Activated CD4-positive, CD25-positive, alpha-beta regulatory T cell treated with anti-CD3 and anti-CD28 coated beads, Interleukin-2, amount 50 U/mL, for 72 hours (primary cell): ENCODE data around the gene RAET1E.
"Not testable (repeated sequence)": the region's sequence is repeated elsewhere in the genome, so short reads cannot be mapped to it uniquely, and the experiment has no call there.

Experiments
- DNase-seq: peaks from one replicate; pipeline ENCODE4 v3.0.0; 2021

The RAET1E gene

DNA sequence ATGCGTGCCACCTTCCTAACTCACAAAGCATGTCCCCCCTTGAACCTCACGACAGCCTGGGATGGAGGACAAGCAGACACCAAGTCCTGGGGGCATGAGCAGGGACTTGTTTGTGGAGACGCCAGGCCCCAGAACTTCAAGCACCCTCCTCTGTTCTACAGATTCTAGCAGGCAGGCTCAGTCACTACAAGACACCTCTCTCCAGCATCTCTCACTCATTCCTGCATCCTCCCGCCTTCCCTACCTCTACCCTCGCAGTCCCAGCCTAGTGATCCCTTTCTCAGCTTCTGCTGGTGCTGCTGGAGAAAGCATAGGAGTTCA, 37.4 kb downstream of the RAET1E start:
- DNase-seq = no peak

DNA sequence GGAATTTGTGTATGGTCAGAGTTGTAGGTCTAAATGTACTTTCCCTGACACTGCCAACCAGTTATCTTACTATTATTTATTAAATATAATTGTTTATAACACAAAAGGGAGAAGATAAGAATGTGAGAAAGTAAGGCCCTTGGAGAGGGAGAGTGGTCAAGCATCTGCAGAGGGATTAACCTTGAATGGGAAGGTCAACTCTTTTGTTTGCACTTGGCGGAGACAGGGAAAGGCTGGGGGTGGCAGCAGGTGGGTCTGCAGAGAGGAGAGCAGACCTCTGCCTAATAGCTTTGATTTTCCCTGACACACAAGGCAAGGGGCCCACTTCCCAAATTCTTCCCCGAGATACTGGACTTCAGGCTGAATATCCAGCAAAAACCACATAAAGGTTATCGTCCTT, 38.0 kb downstream of the RAET1E start:
- DNase-seq = no peak

- DNase-seq = no peak
These were observed 38.5 kb downstream of the RAET1E start for GRCh38 chr6:149859368-149859767.

DNA sequence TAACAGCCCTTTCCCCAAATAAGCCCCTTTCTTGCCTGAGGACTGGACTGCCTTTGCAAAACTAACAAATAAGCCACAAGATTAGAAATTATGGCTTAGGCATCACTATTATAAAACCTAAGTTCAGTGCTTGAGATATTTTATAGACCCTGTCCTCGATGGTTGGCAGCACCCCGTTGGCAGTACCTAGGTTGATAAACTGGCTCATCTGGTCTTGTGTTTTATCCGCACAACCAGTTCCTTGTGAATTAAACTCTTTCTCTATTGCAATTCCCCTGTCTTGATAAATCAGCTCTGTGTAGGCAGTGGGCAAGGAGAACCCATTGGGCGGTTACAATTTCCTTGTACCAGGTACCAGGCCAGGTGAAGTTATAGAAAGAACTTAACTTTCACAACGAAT, 40.4 kb downstream of the RAET1E start:
- DNase-seq = no peak

DNA sequence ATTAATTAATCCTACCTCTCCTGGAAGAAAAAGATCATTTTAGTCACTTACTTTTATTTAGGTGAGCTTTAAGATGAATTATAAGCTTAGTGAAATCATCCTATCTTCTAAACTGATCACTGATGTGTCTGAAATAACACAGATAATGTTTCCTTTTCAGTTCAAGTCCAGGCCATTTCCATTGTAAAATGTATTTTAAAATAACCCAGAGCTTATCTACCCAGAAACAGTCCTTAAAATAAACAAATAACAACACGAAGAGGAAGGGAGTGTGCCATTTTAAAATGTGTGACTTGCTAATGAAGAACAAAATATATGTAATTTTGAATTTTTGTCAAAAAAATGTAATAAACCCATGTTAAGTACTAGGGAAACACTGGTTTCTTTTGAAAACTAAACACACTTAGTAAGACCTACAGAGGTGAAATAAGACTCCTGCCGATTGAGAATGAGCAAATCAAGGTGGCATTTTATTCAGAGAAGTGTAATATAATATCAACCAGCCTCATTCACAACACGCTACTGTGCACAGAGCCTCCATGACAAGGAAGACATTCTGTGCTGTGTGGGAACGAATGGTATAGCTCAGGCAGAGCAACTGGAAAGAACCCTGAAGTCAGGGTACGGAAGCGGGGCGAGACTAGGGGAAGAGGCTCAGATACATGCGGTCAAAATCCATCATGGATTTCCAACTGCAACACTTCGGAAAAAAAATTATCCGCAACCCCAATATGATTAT, 41.5 kb downstream of the RAET1E start:
- DNase-seq = no peak

GRCh38 chr6:149855741-149856140, 42.2 kb downstream of the RAET1E start:
- no peak for DNase-seq

DNA sequence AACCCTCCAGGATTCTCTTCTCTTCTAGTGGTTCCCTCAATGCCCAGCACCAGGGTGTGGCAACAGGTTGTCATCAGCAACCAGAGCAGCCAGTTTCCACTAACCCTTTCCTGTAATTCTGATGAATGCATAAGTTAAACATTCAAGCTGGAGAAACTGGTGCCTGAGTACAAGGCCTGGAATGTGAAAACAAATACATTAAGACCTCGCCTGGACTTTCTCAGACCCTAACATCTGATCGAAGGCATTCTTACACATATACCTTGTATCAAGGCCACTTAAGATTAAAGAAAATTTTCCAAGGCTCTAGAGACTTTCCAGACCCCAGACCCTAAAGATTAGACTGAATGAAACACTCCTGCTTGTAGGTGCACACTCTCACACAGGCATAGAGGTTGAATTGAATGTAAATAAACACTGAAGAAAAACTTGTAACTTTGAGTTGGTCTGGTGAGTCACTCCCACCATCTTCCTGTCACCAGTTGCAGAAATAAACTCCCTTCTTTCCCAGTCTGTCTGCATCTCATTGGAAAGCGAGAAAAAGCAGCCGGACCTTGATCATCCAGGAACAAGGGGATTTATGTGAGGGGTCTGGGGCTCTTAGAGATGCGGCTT, 42.8 kb downstream of the RAET1E start:
- DNase-seq = no peak

DNA sequence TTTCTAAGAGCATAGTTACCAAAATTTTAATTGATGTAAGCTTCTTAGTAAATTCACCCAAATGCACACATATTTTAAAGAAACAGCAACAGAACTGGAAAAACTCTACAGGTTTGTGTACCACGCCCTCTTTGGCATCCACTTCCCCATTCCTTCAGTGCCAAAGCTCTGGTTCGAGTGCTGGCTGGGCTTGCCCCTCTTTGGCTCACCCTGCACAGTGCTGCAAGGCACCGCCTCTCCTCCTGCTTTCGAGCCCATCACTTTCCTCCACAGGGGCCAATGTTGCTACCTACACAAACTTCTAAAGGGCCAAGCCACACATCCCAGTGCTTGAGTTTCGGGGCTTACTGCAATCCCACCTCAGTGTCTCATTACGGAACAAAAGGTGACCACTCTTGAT, 43.4 kb downstream of the RAET1E start:
- no peak for DNase-seq

GRCh38 chr6:149854017-149854416, 43.9 kb downstream of the RAET1E start:
- DNase-seq = not testable (repeated sequence)

GRCh38 chr6:149852881-149853280, 45.0 kb downstream of the RAET1E start:
- DNase-seq = no peak

- no peak for DNase-seq
These were observed 45.7 kb downstream of the RAET1E start for GRCh38 chr6:149852180-149852579.

GRCh38 chr6:149851461-149852110, 46.3 kb downstream of the RAET1E start:
- no peak for DNase-seq

DNA sequence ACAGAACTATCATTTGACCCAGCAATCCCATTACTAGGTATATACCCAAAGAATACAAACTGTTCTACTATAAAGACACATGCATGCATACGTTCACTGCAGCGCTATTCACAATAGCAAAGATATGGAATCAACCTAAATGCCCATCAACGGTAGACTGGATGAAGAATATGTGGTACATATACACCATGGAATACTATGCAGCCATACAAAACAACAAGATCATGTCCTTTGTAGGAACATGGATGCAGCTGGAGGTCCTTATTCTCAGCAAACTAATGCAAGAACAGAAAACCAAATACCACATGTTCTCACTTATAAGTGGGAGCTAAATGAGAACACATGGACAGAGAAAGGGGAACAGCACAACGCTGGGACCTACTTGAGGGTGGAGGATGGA, 49.6 kb downstream of the RAET1E start:
- not testable (repeated sequence) for DNase-seq
